ENCODE data around the gene FAM174B.

FAM174B gene

DNA sequence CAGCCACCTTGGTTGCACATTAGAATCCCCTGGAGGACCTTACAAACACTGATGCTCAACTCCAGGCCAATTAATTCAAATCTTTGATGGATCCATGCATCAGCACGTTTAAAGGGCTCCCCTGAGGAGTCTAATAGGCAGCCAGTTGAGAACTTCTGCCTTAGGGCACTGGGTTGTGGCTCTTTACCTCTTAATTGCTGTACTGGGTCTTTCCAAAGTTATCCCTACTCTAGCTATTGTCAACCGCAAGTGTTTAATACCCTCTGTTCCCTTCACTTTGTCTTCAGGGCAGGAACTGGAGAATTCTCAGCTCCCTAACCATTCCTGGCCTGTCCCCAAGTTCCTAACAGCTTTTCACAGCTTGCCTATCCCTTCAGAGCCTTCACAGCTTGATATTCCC, 15.0 kb upstream of the FAM174B start:
- Histone ChIP-seq H3K36me3 (ENCODE audit: insufficient read depth, low read length) (no peaks in the 10 kb centered on the region), H3K4me1 (ENCODE audit: insufficient read depth, low read length, poor library complexity, severe bottlenecking) (no peaks in the 10 kb centered on the region), H3K9me3 (ENCODE audit: insufficient read depth, low read depth, low read length) (no peaks in the 10 kb centered on the region), H3F3A (ENCODE audit: low read depth) (no peaks in the 10 kb centered on the region), H3K9me2 (replicated peaks; ENCODE audit: low read depth, low read length) (no peaks in the 10 kb centered on the region), H3K4me2 (ENCODE audit: low read depth, low read length, poor library complexity, severe bottlenecking) (no peak overlapping the region), H4K20me1 (ENCODE audit: insufficient read depth, low read length, poor library complexity, severe bottlenecking) (no peaks in the 10 kb centered on the region), H2AFZ (ENCODE audit: low read length) (no peak overlapping the region), H3K4me3 (ENCODE audit: low read length, poor library complexity, severe bottlenecking) (no peak overlapping the region), H3K9ac (ENCODE audit: low read depth, low read length, poor library complexity, severe bottlenecking) (no peak overlapping the region), H3K27me3 (ENCODE audit: insufficient read depth, low read length, poor library complexity, severe bottlenecking) (no peaks in the 10 kb centered on the region), H3K79me2 (ENCODE audit: insufficient read depth, low read length) (no peaks in the 10 kb centered on the region)
- no peak for TF ChIP-seq CTCF (conservative IDR thresholded peaks at IDR 0.05; ENCODE audit: low read length)
- no peak for TF ChIP-seq EZH2phosphoT487 (IDR thresholded peaks at IDR 0.05; ENCODE audit: borderline replicate concordance)

DNA sequence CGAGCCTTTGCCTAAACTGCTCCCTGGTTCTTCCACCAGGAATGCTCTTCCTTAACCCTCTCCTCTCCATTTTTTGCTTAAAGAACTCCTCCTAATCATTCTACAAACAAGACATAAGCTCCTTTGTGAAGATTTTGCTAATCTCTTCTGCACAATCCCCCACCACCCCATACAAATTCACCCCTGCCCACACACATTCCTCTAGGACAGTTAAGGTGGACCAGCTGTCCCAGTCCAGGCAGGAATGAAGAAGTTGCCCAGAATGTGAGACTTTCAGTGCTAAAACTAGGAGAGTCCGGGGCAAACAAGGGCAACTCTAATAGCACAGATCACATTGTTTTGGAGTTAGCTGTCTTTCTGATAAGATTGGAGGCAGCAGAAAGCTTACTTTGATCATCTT, 13.9 kb upstream of the FAM174B start:
- no peaks in the 10 kb centered on the region for H3F3A ChIP-seq (ENCODE audit: low read depth)

DNA sequence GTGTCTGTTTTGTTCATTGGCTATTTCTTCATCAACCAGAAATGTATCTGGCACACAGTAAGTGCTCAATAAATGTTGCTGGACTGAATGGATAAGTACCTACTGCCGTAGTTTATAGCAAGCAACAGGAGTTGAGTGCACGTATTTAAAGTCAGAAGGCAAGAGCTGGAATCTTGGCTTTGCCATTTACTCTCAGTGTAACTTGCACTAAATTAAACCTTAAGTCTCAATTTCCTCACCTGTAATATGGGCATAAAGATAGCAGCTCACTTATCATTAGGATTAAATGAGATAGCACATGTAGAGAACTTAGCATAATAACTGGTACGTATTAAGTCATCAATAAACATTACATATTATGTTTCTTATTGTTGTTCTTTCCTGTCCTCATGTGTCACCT, 13.0 kb upstream of the FAM174B start:
- Histone ChIP-seq H3K9me3 (ENCODE audit: insufficient read depth, low read depth, low read length) (no peaks in the 10 kb centered on the region), H3K4me2 (ENCODE audit: low read depth, low read length, poor library complexity, severe bottlenecking) (no peak overlapping the region), H3K9ac (ENCODE audit: low read depth, low read length, poor library complexity, severe bottlenecking) (no peak overlapping the region), H3K79me2 (ENCODE audit: insufficient read depth, low read length) (no peaks in the 10 kb centered on the region), H3K27me3 (ENCODE audit: insufficient read depth, low read length, poor library complexity, severe bottlenecking) (no peaks in the 10 kb centered on the region), H4K20me1 (ENCODE audit: insufficient read depth, low read length, poor library complexity, severe bottlenecking) (no peaks in the 10 kb centered on the region), H3K4me3 (ENCODE audit: low read length, poor library complexity, severe bottlenecking) (no peak overlapping the region), H3K36me3 (ENCODE audit: insufficient read depth, low read length) (no peaks in the 10 kb centered on the region), H3K9me2 (replicated peaks; ENCODE audit: low read depth, low read length) (no peaks in the 10 kb centered on the region), H3K4me1 (ENCODE audit: insufficient read depth, low read length, poor library complexity, severe bottlenecking) (no peaks in the 10 kb centered on the region), H2AFZ (ENCODE audit: low read length) (no peak overlapping the region), H3F3A (ENCODE audit: low read depth) (no peaks in the 10 kb centered on the region)
- TF ChIP-seq EZH2phosphoT487 (IDR thresholded peaks at IDR 0.05; ENCODE audit: borderline replicate concordance) (no peak), CTCF (conservative IDR thresholded peaks at IDR 0.05; ENCODE audit: low read length) (no peak)

More for the DNA sequence above, 13.9 kb upstream of the FAM174B start:
- H4K20me1 ChIP-seq (ENCODE audit: insufficient read depth, low read length, poor library complexity, severe bottlenecking) = no peaks in the 10 kb centered on the region
- no peaks in the 10 kb centered on the region for H3K79me2 ChIP-seq (ENCODE audit: insufficient read depth, low read length)
- H3K4me1 ChIP-seq (ENCODE audit: insufficient read depth, low read length, poor library complexity, severe bottlenecking) = no peaks in the 10 kb centered on the region
- no peaks in the 10 kb centered on the region for H3K9me3 ChIP-seq (ENCODE audit: insufficient read depth, low read depth, low read length)
- no peak overlapping the region for H3K4me2 ChIP-seq (ENCODE audit: low read depth, low read length, poor library complexity, severe bottlenecking)
- H3K4me3 ChIP-seq (ENCODE audit: low read length, poor library complexity, severe bottlenecking) = no peak overlapping the region
- TF ChIP-seq EZH2phosphoT487 (IDR thresholded peaks at IDR 0.05; ENCODE audit: borderline replicate concordance) (no peak), CTCF (conservative IDR thresholded peaks at IDR 0.05; ENCODE audit: low read length) (no peak)
- H2AFZ ChIP-seq (ENCODE audit: low read length) = no peak overlapping the region
- no peaks in the 10 kb centered on the region for H3K36me3 ChIP-seq (ENCODE audit: insufficient read depth, low read length)
- H3K9me2 ChIP-seq (replicated peaks; ENCODE audit: low read depth, low read length) = no peaks in the 10 kb centered on the region
- H3K27me3 ChIP-seq (ENCODE audit: insufficient read depth, low read length, poor library complexity, severe bottlenecking) = no peaks in the 10 kb centered on the region
- no peak overlapping the region for H3K9ac ChIP-seq (ENCODE audit: low read depth, low read length, poor library complexity, severe bottlenecking)
